Measurements from ENCODE around the gene CCDC40. TPM values are rescaled to one million over a fixed set of nuclear protein-coding genes. Genes with fewer than 3 reads are reported as not detected.

Gene CCDC40
- total and polyA plus RNA-seq, 9 of the 15 experiments (the other 6 are each of a cell fraction or from before 2014, with no cell fraction given), result 0.07 to 0.33 TPM; not detected in 7

GRCh38 chr17:80126449-80126715 lies 89.9 kb downstream of the CCDC40 start (continued):
- TF ChIP-seq, protein P1, sequence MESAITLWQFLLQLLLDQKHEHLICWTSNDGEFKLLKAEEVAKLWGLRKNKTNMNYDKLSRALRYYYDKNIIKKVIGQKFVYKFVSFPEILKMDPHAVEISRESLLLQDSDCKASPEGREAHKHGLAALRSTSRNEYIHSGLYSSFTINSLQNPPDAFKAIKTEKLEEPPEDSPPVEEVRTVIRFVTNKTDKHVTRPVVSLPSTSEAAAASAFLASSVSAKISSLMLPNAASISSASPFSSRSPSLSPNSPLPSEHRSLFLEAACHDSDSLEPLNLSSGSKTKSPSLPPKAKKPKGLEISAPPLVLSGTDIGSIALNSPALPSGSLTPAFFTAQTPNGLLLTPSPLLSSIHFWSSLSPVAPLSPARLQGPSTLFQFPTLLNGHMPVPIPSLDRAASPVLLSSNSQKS (CRISPR knock-in tag; IDR thresholded peaks at IDR 0.05), result no peak
- TF ChIP-seq ZNF184 (CRISPR knock-in tag; IDR thresholded peaks at IDR 0.05), result no peak
- no peak for TF ChIP-seq HNRNPH1 (optimal IDR thresholded peaks at IDR 0.05; ENCODE audit: low read depth, low read length)
- no peak for TF ChIP-seq BCLAF1 (IDR thresholded peaks at IDR 0.05; ENCODE audit: borderline replicate concordance in 1 of 2, control insufficient read depth in 1 of 2, low read depth in 2 of 2, low read length in 1 of 2)
- no peak for TF ChIP-seq TEAD2 (tag; IDR thresholded peaks at IDR 0.05)

DNA sequence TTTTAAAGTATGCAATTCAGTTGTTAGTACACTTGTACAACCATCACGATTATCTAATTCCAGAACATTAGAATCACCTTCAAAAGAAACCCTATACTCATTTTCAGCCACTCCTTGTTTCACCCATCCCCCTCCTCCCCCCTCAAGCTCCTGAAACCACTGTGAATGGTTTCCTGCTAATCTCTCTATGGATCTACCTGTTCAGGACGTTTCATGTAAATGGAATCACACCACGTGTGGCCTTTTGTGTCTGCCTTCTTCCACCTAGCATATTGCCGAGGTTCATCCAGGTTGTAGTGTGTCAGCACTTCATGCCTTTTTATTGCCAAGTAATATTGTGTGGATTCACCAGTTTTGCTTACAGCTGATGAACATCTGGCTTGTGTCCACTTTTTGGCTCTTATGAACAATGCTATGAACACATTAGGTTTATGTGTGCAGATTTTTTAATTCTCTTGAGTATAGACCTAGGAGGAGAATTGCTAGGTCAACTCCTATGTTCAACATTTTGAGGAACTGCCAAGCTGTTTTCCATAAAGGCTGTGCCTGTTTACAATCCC lies 92.6 kb downstream of the CCDC40 start:
- H3K9me1 ChIP-seq (ENCODE audit: control insufficient read depth, insufficient read depth, low read length), result no peaks in the 10 kb centered on the region
- POLR2A ChIA-PET, result interaction anchor here (0.5 to 3.0 kb wide), 4 partner anchors 13 to 71 kb away, joined by 3 to 24 read pairs (median 4); no protein-coding TSS in a partner anchor
- no peak for ATAC-seq
- no peak overlapping the region for H3K9ac ChIP-seq (ENCODE audit: insufficient read depth in 1 of 2, low read depth in 2 of 2, low read length in 2 of 2)
- no peak for DNase-seq (ENCODE audit: extremely low read depth in 1 of 4, low spot score in 3 of 4)
- H4K20me1 ChIP-seq (replicated peaks; ENCODE audit: control insufficient read depth, insufficient read depth, low read length), result 0 out of 2 replicates have a peak, but pooled peaks cover 3% of the 10 kb centered on the region
- FAIRE-seq, result no peak
- in situ Hi-C loops (cut with MboI), result no loop called here
- BruUV-seq (replicated peaks), result no TSS peak
- H2AFZ ChIP-seq (ENCODE audit: low read depth, low read length), result no peak overlapping the region
- 3% methylated on average over 4 of the region's 4 CpGs for WGBS (ENCODE audit: insufficient coverage, low coverage, missing lambda C conversion rate)
- no peaks in the 10 kb centered on the region for H3K79me2 ChIP-seq (ENCODE audit: control insufficient read depth, insufficient read depth, low read length)
- no peak overlapping the region for H3K27ac ChIP-seq (ENCODE audit: extremely low read depth, low read depth, low read length)
- H3K4me3 ChIP-seq, result no peak overlapping the region
- no peaks in the 10 kb centered on the region for H3K9me3 ChIP-seq (replicated peaks; ENCODE audit: control insufficient read depth, insufficient read depth, low read depth, low read length)
- H3K27me3 ChIP-seq (ENCODE audit: control insufficient read depth in 2 of 2, insufficient read depth in 2 of 2, low read length in 2 of 2), result peaks cover 16 to 21% of the 10 kb centered on the region in 2 experiments; a peak in 4 of 5 replicates
- CTCF ChIA-PET (ENCODE audit: low intra/inter-chr PET ratio), result no interaction called here
- H3K4me2 ChIP-seq (ENCODE audit: insufficient read depth, low read length), result no peak overlapping the region
- H3K4me1 ChIP-seq (replicated peaks in 1 of 2; ENCODE audit: control insufficient read depth in 2 of 2, insufficient read depth in 2 of 2, low read length in 2 of 2), result no peaks in the 10 kb centered on the region
- intact Hi-C loops (cut with micrococcal nuclease), result loop anchor here (5.0 kb wide), 1 partner anchor 122 kb away; no protein-coding TSS in a partner anchor
- TF ChIP-seq SMARCA5 (IDR thresholded peaks at IDR 0.05) (no peak), CBX2 (IDR thresholded peaks at IDR 0.05; ENCODE audit: insufficient read depth, low read length, poor library complexity, severe bottlenecking) (no peak), RNF2 (IDR thresholded peaks at IDR 0.05) (no peak)
- H3K36me3 ChIP-seq (ENCODE audit: control insufficient read depth, insufficient read depth, low read length), result peaks cover 13% of the 10 kb centered on the region; the same call in 2 of the 3 replicates

Measured in K562 (cell line).